ENCODE data around the gene ANKRD55.
"Not testable (repeated sequence)": the region's sequence is repeated elsewhere in the genome, so short reads cannot be mapped to it uniquely, and the experiment has no call there.

The ANKRD55 gene

GRCh38 chr5:56102207-56102606 lies 130.9 kb downstream of the ANKRD55 start:
- DNase-seq (ENCODE audit: low read depth) = not testable (repeated sequence)

GRCh38 chr5:56101180-56101579 lies 131.9 kb downstream of the ANKRD55 start:
- no peak for DNase-seq (ENCODE audit: low read depth)

- no peak for DNase-seq (ENCODE audit: low read depth)
Observed at GRCh38 chr5:56100439-56101176, 132.5 kb downstream of the ANKRD55 start.

GRCh38 chr5:56099346-56099745 lies 133.8 kb downstream of the ANKRD55 start:
- no peak for DNase-seq (ENCODE audit: low read depth)

GRCh38 chr5:56097055-56097454 lies 136.1 kb downstream of the ANKRD55 start:
- DNase-seq (ENCODE audit: low read depth) = no peak

GRCh38 chr5:56095579-56096102 lies 137.5 kb downstream of the ANKRD55 start:
- no peak for DNase-seq (ENCODE audit: low read depth)

- no peak for DNase-seq (ENCODE audit: low read depth)
Observed at GRCh38 chr5:56094579-56095361, 138.4 kb downstream of the ANKRD55 start.

GRCh38 chr5:56093970-56094369 lies 139.2 kb downstream of the ANKRD55 start:
- no peak for DNase-seq (ENCODE audit: low read depth)

GRCh38 chr5:56092115-56092514 lies 141.0 kb downstream of the ANKRD55 start:
- DNase-seq (ENCODE audit: low read depth) = no peak

GRCh38 chr5:56091664-56092063 lies 141.5 kb downstream of the ANKRD55 start:
- DNase-seq (ENCODE audit: low read depth) = no peak

GRCh38 chr5:56090793-56091460 lies 142.2 kb downstream of the ANKRD55 start:
- DNase-seq (ENCODE audit: low read depth) = no peak

GRCh38 chr5:56088967-56089829 lies 143.9 kb downstream of the ANKRD55 start:
- no peak for DNase-seq (ENCODE audit: low read depth)

GRCh38 chr5:56088431-56088949 lies 144.6 kb downstream of the ANKRD55 start:
- DNase-seq (ENCODE audit: low read depth) = no peak

GRCh38 chr5:56085193-56085592 lies 147.9 kb downstream of the ANKRD55 start:
- DNase-seq (ENCODE audit: low read depth) = no peak

GRCh38 chr5:56083286-56083854 lies 149.8 kb downstream of the ANKRD55 start:
- no peak for DNase-seq (ENCODE audit: low read depth)

- DNase-seq (ENCODE audit: low read depth) = not testable (repeated sequence)
Observed at GRCh38 chr5:56081053-56081642, 152.0 kb downstream of the ANKRD55 start.

GRCh38 chr5:56080375-56081052 lies 152.6 kb downstream of the ANKRD55 start:
- DNase-seq (ENCODE audit: low read depth) = no peak

- not testable (repeated sequence) for DNase-seq (ENCODE audit: low read depth)
Observed at GRCh38 chr5:56079157-56079500, 154.0 kb downstream of the ANKRD55 start.

- DNase-seq (ENCODE audit: low read depth) = no peak
Observed at GRCh38 chr5:56078278-56079156, 154.6 kb downstream of the ANKRD55 start.

Measured in stimulated activated CD8-positive, alpha-beta memory T cell treated with anti-CD3 and anti-CD28 coated beads, Interleukin-15, amount 100 ng/mL, for 1 hour (primary cell).